DND-41 (cell line): ENCODE data around the gene VEGFC.

ENCODE experiments used
- EZH2 ChIP-seq: IDR thresholded peaks from 3 replicates; pipeline ENCODE4 v1.6.1; 2012; ENCODE audit warnings: borderline replicate concordance, low read depth, mild to moderate bottlenecking, moderate library complexity, low read length, inconsistent platforms; ENCODE audit not compliant: severe bottlenecking
- TF ChIP-seq, protein P1 (sequence below): IDR thresholded peaks from 2 replicates; pipeline ENCODE4 v1.5.1; 2012; ENCODE audit warnings: borderline replicate concordance, low read length, moderate library complexity, mild to moderate bottlenecking; ENCODE audit not compliant: poor library complexity, severe bottlenecking; ENCODE audit errors: extremely low read depth

DNA sequence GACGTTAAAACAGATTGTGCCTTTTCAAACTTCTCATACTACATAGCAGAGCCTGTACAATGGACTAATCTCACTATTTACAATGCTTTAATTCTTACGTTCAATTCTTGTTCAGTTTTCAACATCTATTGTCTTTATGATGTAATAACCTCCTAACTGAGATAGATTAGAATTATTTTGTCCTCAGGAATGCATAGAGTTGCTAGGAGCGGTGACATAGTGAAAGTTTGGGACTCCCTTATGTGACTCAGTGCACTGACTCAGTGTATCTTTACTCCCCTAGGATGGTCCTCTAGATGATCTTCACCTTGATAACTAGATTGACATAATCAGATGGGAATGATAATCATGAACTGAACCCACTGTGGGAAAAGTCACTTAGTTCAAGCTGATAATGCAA is 151.5 kb downstream of the VEGFC start:
- TF ChIP-seq, protein P1, sequence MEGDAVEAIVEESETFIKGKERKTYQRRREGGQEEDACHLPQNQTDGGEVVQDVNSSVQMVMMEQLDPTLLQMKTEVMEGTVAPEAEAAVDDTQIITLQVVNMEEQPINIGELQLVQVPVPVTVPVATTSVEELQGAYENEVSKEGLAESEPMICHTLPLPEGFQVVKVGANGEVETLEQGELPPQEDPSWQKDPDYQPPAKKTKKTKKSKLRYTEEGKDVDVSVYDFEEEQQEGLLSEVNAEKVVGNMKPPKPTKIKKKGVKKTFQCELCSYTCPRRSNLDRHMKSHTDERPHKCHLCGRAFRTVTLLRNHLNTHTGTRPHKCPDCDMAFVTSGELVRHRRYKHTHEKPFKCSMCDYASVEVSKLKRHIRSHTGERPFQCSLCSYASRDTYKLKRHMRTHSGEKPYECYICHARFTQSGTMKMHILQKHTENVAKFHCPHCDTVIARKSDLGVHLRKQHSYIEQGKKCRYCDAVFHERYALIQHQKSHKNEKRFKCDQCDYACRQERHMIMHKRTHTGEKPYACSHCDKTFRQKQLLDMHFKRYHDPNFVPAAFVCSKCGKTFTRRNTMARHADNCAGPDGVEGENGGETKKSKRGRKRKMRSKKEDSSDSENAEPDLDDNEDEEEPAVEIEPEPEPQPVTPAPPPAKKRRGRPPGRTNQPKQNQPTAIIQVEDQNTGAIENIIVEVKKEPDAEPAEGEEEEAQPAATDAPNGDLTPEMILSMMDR: no peak
- TF ChIP-seq EZH2: no peak
